GM21515 (cell line): Measurements from ENCODE around the gene CDH4.
"Not testable (repeated sequence)": the region's sequence is repeated elsewhere in the genome, so short reads cannot be mapped to it uniquely, and the experiment has no call there.

Source experiments
- ATAC-seq: cut with Tn5 transposase; IDR thresholded peaks from one replicate; pipeline ENCODE4 v1.9.1; 2021; ENCODE audit not compliant: unreplicated experiment

CDH4 gene

DNA sequence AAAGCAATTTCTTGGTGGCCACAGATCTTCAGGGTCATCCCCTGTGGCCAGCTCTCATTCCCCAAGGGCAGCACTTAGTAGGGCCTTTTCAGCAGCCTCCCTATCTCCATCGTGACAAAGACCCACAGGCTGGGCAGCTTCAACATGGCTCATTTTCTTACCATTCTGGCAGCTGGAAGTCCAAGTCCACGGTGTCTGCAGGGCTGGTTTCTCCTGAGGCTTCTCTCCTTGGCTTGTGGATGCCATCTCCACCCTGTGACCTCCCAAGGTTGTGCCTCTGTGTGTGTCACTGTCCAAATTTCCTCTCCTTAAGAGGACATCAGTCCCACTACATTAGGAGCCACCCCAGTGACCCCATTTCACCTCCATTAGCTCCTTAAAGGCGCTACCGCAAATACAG, 161.7 kb downstream of the CDH4 start:
- ATAC-seq: no peak

DNA sequence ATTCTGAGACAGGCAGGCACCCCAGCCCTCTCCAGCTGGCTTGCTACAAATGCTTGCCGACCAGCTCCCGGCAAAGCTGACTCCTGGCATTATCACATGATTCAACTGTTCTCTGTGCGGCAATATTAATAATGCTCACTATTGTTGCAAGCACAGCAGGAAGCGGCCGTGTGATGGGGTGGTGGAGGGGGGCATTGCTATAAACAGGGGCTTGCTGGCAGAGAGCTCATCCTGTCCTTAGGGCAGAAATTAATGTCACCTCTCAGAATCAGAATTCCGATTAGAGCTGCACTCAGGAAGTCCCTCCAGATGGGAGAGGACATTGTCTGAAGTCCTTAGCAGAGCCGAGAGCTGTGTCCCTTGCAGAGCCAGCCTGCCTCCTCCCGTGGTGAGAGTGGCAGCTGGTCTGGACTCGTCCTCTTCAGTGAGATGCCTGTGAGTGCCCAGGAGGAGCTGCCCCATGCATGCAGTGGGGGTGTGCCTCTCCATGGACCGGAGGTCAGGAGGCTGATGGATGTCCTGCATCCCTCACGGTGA, 162.5 kb downstream of the CDH4 start:
- ATAC-seq: no peak

DNA sequence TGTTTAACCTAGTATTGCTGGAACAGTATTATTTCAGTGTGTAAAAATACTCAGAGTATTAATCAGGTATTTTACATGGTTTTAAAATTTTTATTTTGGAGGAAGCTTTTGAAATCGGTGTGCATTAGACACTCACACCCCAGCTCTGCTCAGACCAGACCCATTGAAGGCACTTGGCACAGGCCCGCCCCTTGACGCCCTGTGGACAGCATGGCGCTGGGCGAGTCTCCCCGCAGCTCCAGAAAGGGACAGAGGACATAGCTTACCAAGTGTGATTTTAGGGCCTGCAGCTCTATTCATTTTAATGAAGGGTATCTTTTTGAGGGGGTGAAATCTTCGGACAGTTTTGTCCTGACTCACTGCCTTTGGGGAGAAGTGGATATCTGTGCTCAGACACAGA, 164.5 kb downstream of the CDH4 start:
- no peak for ATAC-seq

DNA sequence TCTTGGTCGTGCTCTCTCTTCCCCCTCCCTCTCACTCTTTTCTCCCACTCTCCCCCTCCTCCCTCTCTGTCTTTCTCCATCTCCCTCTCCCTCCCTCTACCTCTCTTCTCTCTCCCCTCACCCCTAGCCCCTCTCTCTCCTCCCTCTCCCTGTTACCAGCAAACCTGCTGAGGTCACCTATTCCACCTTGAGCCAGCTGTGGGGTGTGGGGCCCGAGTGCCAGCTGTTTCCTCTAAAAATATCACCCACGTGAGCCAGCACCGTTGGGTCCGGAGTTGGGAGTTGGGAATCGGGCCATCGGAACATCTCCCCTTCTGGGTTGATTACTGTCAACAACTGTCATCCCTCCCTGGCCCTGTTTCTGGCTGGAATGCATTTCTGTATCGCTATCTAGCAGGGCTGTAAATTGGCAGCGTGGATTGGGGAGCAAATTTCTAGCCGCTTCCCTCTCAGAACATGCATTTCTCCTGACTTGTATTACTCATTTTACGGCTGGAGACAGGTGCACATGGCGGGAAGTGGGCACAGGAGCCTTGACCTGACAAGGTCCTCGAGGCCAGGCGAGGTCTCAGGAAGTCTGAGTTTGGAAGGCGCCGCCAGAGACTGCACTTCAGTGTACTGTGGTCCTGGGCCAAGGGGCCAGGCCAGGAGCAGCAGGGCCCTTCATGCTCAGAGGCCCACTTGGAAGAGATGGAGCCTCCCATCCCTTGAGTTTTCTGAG, 165.3 kb downstream of the CDH4 start:
- no peak for ATAC-seq

DNA sequence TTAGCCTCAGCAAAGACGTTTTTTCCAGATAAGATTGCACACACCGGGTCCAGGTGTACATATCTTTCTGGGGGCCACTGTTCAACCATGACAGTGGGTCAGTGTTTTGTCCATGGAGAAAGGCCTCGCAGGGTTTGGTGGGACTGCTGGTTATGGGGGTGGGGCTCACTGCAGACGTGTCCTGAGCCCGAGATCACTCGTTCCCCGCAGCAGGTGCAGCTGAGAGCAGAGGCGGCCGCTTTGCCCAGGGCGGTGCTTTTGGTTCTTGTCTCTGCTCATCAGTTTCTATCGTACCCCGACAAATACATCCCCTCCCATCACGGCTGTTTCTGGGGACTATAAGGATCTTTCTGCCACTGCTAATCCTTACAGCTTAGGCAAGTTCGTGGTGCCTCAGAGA, 166.9 kb downstream of the CDH4 start:
- ATAC-seq: no peak

DNA sequence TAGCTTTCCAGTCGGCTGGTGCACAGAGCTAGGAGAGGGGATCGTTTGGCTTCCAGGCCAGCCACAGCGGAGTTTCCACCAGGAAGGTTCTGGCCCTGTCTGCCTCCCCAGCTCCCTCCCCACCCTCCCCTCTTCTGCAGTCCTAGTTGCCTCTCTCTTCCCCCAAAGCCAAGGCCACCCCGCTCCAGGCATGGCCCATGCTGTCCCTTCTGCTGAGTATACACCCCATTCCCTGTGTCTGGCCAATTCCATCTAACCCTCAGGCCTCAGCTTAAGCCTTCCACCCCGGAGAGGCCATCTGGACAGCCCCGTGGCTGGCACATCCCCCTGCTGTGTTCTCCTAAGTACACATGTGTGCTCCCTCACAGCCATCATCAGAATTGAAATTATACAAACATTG, 167.4 kb downstream of the CDH4 start:
- ATAC-seq: no peak

DNA sequence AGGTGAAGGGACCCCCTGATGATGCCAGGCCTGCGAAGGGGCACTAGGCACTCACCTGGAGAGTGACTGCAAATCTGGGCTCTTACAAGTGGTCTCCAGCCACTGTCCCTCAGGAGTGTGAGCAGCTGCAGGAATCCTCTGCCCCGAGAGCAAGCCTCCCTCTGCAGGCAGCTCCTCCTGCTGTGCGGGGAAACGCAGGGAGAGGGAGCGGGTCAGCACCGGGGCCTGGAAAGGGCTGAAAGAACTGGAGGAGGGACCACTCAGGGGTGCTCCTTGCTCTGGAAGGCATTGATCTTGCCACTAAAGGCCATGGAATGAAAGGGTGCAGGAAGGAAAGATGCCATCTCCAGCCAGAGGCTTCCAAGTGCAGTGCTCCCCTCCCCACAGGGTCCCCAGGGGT, 168.0 kb downstream of the CDH4 start:
- ATAC-seq: no peak

DNA sequence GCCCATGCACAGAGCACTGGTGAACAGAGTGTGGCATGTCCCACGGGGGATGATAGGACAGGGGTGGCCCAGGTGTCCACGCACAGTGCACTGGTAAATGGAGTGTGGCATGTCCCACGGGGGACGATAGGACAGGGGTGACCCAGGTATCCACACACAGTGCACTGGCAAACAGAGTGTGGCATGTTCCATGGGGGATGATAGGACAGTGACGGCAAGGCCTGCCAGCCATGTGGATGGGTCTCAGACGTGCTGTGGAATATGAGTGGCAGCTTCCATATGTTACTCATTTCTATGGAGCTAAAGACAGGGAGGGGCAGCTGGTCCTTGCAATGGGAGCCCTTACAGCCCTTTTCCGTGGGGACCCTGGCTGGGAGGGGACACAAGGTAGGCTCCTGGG, 168.7 kb downstream of the CDH4 start:
- no peak for ATAC-seq

DNA sequence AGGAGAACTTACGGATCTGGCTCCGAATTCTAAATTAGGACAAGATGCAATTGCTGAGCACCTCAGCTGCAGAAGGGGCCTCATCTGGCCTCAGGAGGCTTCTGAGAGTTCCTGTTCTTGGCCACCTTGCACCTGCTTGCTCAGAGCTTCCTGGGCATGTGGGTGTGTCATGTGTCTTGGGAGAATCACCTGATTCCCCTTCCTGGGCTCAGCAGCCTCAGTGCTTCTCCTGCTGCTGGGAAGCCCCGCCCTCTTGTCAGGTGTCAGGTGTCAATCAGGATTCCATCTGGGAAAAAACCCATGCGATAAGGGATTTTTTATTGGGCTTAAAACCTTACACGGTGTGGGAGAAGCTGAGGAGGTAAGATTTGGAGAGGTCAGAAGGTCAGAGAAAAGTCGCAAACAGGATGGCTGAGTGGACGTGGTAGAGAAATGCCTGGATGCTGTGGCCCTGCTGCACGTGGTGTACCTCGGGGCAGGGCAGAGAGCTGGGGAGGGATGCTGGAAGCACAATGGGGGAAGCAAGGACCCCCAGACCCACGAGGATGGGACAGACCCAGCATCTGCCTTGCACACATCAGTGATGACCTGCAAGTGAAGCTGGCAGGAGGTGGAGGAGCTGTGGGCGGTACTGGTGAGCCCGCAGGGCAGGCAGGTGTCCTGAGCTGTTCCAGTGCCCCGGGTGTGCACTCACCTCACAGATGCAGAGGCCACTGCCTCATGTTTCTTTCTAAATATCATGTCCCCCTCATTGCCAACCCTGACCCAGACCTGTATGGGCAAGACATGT, 170.8 kb downstream of the CDH4 start:
- ATAC-seq: no peak

DNA sequence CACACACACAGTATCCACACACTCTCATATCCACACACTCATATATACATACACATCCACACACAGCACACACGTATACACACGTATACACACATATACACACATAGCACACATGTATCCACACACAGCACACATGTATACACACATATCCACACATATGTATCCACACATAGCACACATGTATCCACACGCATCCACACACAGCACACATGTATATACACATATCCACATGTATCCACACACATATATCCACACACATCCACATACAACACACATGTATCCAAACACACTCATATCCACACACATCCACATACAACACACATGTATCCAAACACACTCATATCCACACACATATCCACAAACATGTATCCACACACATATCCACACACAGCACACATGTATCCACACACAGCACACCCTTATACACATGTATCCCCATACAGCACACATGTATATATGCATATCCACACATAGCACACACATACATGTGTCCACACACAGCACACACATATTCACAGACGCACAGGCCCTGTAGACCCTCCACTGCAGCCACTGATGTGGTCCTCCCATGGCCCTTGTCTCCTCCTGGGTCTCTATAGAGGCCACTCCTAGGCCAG, 172.1 kb downstream of the CDH4 start:
- ATAC-seq: no peak

DNA sequence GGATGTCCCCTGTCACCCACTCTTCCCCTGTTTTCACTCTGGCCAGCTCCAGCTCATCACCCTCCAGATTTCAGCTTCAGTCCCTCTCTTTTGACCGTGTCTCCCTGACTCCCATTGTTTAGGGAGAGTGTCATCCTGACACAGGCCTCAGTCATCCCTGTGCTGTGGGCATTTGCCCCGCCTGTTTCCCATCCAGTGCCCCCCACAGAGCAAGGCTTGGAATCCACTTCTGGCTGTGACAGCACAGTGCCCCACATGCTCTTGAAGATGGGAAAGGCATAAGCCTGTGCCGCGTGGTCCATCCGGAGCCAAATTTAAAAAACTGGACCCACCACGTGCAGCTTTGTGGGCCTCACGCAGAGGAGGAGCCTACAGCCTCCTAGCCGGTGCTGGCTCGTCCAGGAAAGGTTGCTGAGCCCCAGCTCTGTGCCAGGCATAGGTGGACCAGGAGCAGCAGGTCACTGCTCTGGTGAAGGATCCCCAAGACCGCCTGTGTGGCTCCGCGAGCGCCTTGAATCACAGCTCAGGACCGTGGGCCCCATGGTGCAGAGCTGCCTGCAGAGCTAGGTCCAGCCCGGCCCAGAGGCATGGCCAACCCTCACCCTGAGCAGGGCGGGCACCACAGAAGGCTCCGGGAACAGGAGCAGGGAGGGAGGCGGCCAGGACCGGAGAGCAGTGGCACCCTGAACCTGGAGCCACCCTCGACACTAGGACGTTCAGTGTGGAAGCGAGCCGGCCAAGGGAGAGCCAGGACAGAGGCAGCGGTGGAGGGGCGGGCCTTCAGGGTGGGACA, 172.8 kb downstream of the CDH4 start:
- no peak for ATAC-seq

DNA sequence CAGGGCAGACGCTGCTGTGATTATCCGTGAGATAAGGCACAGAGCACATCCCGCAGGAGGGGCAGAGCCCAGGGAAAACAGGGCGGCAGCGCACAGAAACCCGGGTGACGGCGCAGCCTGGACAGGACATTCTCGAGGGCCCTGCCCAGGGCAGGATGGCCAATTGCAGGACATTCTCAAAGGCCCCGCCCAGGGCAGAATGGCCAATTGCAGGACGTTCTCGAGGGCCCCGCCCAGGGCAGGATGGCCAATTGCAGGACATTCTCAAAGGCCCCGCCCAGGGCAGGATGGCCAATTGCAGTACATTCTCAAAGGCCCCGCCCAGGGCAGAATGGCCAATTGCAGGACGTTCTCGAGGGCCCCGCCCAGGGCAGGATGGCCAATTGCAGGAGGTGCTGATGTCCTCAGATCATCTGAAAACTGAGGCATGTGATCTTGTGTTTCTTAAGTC, 173.5 kb downstream of the CDH4 start:
- not testable (repeated sequence) for ATAC-seq

DNA sequence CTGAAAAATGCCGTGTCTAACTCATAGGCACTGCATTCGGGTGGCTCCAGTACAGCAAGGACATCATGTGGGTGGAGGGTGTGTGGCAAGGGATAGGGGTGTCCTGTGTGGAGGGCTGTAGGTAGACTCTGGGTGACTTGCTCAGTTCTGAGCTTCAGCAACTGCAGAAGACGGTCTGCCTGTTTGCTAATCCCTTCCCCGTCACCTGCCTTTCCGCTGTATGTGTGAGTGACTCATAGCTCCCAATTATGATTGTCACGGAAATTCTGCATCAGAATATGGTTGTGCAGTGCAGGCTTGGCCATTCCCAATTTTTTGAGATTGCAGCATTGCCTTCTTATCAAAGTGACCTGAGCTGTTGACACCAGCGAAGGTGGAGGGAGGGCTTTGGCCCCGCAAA, 174.3 kb downstream of the CDH4 start:
- ATAC-seq: no peak

DNA sequence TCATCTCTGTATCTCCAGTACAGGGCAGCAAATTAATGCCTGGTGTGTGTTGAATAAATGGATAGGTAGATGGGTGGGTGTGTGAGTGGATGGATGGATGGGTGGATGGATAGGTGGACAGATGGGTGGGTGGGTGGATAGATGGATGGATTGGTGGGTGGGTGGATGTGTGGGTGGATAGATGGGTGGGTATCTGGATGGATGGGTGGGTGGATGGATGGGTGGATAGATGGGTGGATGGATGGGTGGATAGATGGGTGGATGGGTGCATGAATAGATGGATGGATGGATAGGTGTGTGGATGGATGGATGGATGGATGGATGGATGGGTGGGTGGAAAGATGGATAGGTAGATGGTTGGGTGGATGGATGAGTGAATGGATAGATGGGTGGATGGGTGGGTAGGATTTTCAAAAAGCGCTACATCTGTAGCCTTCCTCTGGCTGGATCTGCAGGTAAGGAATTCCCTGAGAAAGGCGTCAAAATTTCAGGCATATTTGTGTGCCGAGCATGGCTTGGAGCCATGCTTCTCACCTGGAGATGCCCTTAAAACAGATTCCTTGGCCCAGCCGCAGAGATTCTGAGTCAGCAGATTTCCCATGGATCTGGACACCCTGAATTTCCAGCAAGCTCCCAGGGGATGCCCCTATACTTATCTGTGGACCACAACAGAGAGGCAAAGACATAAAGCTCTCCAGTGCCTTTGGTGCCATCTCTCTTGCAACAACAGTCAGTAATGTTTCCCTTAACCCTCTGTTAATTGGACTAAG, 177.6 kb downstream of the CDH4 start:
- ATAC-seq: no peak

DNA sequence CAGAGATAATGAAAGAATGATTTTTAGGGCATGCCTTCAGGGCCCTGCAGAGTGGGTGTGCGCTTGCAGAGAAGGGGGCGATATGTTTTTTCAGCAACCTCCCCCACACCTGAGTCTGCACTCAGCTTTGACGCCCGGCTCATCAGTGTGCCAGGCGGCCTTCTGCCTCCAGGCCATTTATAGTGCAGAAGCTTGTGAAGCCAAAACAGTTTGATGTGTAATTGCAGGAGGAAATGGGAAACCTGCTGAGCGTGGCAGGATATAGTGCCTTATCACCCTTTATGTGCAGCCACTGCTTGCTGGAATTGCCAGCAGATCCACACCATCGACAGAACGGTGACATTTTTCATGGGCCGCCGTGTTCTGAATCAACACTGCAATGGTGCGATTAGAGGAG, 178.2 kb downstream of the CDH4 start:
- ATAC-seq: no peak

DNA sequence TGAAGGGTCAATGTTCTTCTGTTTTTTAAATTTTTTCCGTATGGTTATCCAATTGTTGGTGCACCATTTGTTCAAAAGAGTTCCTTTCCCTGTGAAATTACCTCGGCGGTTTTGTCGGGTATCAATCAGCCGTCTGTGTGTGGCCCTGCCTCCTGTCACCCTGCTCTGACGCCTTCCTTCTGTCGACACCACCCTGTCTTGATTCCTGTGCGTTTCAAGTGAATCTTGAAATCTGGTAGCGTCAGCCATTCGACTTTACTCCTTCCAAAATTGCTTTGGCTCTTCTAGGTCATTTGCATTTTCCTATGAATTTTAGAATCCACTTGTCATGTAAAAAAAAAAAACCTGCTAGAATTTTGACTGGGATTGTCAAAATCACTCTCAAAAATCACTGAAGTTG, 181.1 kb downstream of the CDH4 start:
- ATAC-seq: no peak

DNA sequence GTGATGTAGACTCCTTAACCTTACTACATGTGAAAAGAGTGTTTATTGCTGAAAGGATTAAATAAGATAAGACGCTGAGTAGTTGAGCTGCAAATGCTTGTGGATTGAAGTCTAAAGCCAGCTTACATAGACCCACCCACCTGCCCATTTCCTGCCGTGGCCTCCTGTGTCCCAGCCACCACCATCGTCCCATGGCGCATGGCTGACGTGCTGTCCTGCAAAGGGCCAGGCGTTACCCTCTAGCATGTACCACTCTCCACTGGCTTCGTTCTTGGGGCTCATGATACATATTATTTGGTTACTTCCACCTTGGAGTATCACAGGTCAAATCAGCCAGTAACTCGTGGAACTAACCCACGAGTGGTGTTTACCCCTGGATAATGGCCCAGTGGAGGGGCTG, 181.8 kb downstream of the CDH4 start:
- ATAC-seq: no peak

DNA sequence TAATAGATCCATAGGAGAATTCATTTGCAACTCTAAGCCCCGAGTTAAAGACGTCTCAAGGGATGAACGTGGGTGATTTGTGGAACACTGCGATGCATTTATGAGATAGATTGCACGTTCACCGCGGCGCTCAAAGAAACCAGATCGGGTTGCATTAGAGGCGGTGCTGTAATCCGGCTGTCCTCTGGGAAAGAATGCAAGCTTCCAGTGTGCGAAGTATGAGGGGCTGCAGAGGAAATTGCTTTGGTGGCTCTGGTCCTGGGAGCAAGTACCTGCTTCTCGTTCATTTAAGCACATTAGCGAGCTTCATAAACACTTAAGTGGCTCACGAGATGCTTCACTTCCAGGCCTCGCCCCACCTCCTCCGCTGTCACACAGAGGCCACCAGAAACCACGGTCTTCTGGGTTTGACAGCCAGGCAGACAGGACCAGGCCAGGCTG, 182.3 kb downstream of the CDH4 start:
- no peak for ATAC-seq

DNA sequence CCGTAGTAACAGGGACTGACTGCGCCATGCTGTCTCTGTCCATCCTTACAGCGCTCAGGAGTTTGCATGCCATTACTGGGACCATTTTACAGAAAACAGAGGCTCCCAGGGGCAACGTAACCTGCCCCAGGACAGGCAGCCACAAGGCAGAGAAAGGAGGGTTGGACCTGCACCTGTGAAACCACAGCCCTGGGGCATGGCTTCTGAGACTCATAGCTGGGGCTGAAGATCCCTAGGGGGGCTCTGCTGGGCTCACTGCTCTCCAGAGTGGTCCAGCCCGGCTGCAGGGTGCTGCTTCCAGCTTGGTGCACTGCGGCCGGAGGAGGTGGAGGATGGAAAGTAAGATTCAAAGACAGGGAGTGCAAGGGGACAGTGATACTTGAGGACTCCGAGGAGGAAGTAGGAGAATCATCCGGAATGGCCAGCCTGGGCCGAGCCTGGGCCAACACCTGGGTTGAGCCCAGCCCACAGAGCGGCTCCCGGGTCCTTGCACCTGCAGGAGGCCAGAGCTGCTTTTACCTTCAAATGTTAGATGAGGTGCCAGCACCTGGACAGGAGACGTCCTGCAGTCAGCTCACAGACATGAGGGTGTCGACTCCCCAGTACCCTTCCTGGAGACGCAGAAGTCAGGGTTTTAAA, 183.2 kb downstream of the CDH4 start:
- no peak for ATAC-seq

DNA sequence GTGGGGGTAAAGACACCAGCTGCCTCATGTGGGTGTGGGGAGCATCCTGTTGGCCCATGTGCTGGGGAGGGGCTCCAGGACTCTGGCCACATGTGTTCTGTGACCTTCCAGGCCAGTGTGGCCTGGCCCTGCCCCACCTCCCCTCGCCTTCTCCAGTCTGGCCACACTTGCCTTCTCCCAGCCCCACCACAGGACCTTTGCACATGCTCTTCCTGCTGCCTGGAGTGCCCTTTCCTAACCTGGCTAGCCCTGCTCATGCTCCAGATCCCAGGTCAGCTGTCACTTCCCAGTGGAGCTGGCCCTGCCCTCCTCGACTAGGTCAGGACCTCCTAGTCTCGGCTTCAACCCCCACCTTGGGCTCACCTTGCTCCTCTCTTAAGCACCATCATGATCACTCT, 183.8 kb downstream of the CDH4 start:
- ATAC-seq: no peak
